Nephron progenitor cell (in vitro differentiated cells): Measurements from ENCODE around the gene SREBF1.
A peak's percentile ranks its signal among the peaks of the same experiment; 100 is the strongest.

ENCODE experiments used
- DNase-seq: peaks from one replicate; pipeline ENCODE4 v3.0.0; 2021
- H3K27ac Mint-ChIP-seq: 2 replicates; pipeline ENCODE4 v1.8.0; 2021; ENCODE audit warnings: mild to moderate bottlenecking, moderate library complexity, mixed read lengths
- H3K27me3 Mint-ChIP-seq: 2 replicates; pipeline ENCODE4 v1.8.0; 2021; ENCODE audit warnings: mild to moderate bottlenecking, low read depth, mixed read lengths; ENCODE audit not compliant: poor library complexity
- H3K36me3 Mint-ChIP-seq: 2 replicates; pipeline ENCODE4 v1.8.0; 2021; ENCODE audit warnings: low read depth, mixed read lengths
- H3K4me1 Mint-ChIP-seq: 2 replicates; pipeline ENCODE4 v1.8.0; 2021; ENCODE audit warnings: mixed read lengths
- H3K4me3 Mint-ChIP-seq: 2 replicates; pipeline ENCODE4 v1.8.0; 2021; ENCODE audit warnings: mild to moderate bottlenecking, moderate library complexity, mixed read lengths
- H3K9me3 Mint-ChIP-seq: 2 replicates; pipeline ENCODE4 v1.8.0; 2021; ENCODE audit warnings: mild to moderate bottlenecking, moderate library complexity, mixed read lengths
- TF ChIP-seq, protein P1 (sequence below): fragments of 200-600 bp; sonication (generic); IDR thresholded peaks from 2 replicates; pipeline ENCODE4 v1.5.0; 2021; ENCODE audit warnings: antibody characterized with exemption

The SREBF1 gene

DNA sequence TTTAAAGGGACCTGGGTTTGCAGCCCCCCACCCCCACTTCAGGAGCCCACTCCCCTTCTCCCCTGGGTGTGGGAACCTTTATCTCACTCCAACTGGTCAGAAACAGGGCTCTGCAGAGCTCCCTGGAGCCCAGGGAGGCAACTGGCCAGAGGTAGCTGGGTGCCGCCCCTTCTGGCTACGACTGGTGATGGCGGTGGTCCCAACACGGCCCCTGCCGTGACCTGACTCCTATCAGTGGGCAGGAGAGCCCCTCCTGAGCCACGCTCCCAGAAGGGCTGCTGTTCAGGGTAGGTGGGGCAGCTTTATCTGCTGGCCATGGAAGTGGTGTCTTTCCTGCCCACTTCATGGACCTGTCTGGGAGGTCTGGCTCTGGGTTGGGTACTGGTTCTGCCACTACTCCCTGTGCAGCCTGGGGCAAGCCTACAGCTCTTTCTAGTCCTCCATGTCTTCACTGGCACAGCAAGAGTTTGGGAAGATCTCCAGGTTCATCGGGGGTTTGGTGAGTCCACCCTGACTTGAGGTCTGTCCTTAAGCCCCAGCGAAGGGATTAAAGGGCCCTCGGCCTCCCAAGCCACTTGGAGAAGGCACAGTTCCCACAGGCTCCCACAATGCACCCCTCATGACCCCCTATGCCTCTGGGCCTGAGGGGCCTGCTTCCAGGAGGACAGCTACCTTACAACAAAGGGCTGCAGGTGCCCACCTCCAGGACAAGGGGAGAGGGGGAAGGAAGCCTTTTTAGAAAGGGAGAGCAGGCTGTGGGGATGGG lies 5.5 kb upstream of the SREBF1 start:
- H3K9me3 Mint-ChIP-seq: no peaks in the 10 kb centered on the region
- peaks cover 48% of the 10 kb centered on the region for H3K4me1 Mint-ChIP-seq
- TF ChIP-seq, protein P1, sequence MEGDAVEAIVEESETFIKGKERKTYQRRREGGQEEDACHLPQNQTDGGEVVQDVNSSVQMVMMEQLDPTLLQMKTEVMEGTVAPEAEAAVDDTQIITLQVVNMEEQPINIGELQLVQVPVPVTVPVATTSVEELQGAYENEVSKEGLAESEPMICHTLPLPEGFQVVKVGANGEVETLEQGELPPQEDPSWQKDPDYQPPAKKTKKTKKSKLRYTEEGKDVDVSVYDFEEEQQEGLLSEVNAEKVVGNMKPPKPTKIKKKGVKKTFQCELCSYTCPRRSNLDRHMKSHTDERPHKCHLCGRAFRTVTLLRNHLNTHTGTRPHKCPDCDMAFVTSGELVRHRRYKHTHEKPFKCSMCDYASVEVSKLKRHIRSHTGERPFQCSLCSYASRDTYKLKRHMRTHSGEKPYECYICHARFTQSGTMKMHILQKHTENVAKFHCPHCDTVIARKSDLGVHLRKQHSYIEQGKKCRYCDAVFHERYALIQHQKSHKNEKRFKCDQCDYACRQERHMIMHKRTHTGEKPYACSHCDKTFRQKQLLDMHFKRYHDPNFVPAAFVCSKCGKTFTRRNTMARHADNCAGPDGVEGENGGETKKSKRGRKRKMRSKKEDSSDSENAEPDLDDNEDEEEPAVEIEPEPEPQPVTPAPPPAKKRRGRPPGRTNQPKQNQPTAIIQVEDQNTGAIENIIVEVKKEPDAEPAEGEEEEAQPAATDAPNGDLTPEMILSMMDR: no peak
- H3K36me3 Mint-ChIP-seq: no peaks in the 10 kb centered on the region
- no peak overlapping the region for H3K27ac Mint-ChIP-seq
- H3K4me3 Mint-ChIP-seq: no peak overlapping the region
- DNase-seq: no peak
- peaks cover 4% of the 10 kb centered on the region for H3K27me3 Mint-ChIP-seq

DNA sequence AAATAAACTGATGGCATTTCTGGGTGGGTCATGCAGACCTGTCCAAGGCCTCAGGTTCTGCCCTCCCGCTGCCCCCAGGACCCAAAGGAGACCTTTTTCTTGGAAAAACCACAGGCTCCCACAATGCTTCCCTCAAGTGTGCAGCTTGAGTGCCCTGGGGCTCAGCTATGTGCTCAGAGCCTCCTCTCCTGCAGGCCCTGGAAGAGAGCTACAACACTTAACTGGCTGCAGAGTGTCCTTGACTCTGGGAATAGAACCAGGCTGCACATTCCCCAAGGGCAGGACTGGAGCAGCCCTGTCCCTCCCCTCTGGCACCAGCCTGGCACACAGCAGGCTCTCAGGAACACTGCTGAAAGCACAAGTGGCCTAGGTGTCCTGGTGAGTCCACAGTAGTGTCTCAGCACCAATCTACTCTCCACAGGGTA lies 4.8 kb upstream of the SREBF1 start:
- DNase-seq: no peak
- Mint-ChIP-seq H3K4me1 (peaks cover 46% of the 10 kb centered on the region), H3K27ac (no peak overlapping the region)

DNA sequence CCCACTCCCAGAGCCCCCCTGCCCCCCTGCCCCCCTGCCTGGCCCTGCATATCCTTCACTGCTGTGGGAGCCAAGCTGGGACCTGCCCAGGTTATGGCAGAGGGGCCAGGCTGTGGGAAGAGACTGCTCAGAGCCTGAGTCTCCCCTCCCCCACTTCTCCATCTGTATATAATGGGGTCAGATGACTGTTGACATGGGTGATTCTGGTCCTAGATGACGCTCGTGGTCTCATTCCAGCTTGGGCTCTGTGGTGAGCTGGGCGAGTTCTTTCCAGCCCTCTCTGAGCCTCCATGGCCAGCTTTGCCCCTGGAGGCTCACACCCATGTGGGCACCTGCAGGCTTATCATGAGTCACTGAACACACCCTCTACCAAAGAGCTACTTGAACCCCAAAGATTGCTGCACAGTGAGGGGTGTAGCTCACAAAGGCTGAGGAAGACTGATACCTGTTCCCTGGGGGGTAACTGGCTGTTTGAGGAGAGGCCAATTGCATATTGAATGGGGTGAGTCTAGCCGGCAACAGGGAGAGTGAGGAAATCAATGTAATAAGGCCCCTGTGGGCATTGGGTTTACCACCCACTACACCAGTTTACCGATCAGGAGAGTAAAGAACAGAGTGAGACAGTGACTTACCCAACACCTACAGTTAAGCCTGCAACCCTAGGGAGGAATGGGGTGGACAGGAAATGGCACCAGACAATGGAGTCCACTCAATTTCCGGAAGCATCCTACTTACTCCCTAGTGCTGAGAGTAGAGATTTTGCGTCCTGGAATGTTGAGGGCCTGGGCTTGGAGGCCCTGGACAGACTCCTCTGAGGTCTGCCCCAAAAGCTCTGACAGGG lies 4.2 kb upstream of the SREBF1 start:
- Mint-ChIP-seq H3K27ac (peak overlapping the region; percentile 93), H3K4me3 (peak overlapping the region; percentile 65), H3K9me3 (no peaks in the 10 kb centered on the region), H3K36me3 (no peaks in the 10 kb centered on the region), H3K4me1 (peaks cover 41% of the 10 kb centered on the region), H3K27me3 (no peaks in the 10 kb centered on the region)
- DNase-seq: peak; percentile 39
- TF ChIP-seq, protein P1: no peak

More for the DNA sequence above, 4.8 kb upstream of the SREBF1 start:
- H3K27me3 Mint-ChIP-seq: peaks cover 4% of the 10 kb centered on the region
- H3K4me3 Mint-ChIP-seq: no peak overlapping the region
- no peaks in the 10 kb centered on the region for H3K9me3 Mint-ChIP-seq
- H3K36me3 Mint-ChIP-seq: no peaks in the 10 kb centered on the region
- TF ChIP-seq, protein P1: no peak

DNA sequence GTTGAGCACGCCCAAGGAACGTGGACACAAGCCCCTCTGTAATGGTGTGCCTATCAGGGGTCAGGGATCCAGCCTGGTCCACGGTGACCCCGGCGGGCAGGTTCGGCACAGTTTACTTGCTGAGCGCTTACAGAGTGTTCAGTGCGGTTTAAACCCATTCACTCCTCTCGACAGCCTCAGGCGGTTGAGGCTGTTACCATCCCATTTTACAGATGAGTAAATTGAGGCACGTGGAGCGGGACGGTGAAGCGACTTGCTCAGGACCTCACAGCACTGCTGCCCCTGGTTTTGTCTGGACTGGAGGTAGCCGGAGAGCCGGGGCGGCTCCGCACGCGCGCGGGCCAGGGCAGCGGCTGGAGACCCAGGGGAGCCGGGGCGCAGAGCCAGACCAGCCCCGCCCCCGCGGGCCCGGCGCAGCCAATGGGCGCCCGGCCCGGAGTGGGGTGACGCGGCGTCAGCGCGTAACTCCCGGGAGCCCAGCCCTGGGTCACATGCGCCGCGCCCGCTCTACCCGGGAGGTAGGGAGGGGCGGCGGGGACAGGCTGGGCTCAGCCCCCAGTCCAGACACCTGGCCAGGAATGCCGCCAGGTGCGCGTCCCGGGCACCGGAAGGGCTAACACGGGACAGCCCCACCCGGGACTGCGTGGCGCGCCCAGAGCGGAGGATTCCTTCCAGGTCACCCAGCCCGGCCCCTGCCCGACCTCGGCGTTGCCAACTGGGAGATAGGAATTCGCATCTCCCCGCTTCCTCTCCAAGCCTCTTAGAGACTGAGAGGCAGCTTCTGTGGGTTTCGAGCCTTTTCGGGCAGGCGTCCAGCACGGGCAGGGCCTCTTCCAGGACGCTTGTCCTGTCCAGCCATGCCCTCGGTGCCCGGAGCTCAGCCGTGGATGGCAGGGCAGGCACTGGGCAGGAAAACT lies 3.3 kb upstream of the SREBF1 start:
- Mint-ChIP-seq H3K27ac (peak overlapping the region; percentile 81), H3K4me3 (peak overlapping the region; percentile 62), H3K9me3 (no peaks in the 10 kb centered on the region), H3K4me1 (peaks cover 50% of the 10 kb centered on the region), H3K27me3 (no peaks in the 10 kb centered on the region), H3K36me3 (no peaks in the 10 kb centered on the region)
- TF ChIP-seq, protein P1: no peak
- peak; percentile 83 for DNase-seq

DNA sequence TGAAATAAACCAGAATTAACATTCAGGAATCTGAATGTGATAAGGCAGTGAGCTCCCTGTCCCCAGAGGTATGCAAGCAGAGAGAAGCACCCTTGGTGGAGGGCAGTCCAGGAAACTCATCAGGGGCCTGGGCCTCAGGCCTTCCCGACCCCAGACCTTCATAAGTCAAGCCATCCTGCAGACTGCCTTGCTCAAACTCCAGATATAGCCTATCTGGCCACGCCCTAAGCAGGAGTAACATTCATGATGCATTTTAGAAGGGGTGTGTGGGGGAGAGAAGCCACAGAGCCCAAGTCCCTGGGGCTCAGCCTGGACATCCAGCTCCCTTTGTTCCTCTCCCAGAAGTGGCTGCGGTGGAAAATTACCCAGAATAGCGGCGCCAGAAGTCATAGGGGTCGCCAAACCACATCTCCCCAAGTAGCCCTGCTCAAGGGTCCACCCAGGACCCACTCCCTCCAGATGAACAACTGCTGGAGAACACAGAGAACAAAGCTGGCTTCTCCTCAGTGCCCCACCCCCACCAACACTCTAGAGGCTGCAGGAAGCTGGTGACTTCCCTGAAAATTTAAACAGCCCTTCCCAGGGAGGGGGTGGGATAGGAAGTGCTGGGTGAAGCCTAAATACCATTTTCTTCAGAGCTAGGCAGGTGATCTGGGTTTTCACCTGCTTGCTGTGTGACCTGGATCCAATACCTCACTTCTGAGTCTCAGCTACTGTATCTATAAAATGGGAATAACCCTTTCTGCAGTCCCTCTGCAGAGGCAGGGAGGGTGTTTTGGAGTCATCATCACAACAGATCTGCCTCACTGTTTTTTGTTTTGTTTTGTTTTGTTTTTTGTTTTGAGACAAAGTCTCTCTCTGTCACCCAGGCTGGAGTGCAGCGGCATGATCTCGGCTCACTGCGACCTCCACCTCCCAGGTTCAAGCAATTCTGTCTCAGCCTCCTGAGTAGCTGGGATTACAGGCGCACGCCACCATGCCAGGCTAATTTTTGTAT lies 1.5 kb upstream of the SREBF1 start:
- no peak for DNase-seq
- H3K4me3 Mint-ChIP-seq: peak overlapping the region; percentile 62

More for the DNA sequence above, 1.5 kb upstream of the SREBF1 start:
- H3K36me3 Mint-ChIP-seq: peaks cover 6% of the 10 kb centered on the region
- H3K27me3 Mint-ChIP-seq: peaks cover 2% of the 10 kb centered on the region
- no peaks in the 10 kb centered on the region for H3K9me3 Mint-ChIP-seq
- TF ChIP-seq, protein P1: no peak
- H3K27ac Mint-ChIP-seq: peak overlapping the region; percentile 97
- peaks cover 67% of the 10 kb centered on the region for H3K4me1 Mint-ChIP-seq
